IPS DF 6.9 (cell line): ENCODE results near the gene GRID2IP.

Source experiments
- DNase-seq: peaks from one replicate; pipeline ENCODE4 v3.0.0-alpha.2; 2013; ENCODE audit warnings: low read depth, low spot score
- H3K27ac ChIP-seq: one replicate; pipeline ENCODE4 v1.5.1; 2013; ENCODE audit warnings: low read length, control low read depth
- H3K27me3 ChIP-seq: 2 replicates; pipeline ENCODE4 v1.6.1; 2013; ENCODE audit warnings: mild to moderate bottlenecking, low read length; ENCODE audit not compliant: control insufficient read depth, insufficient read depth
- H3K36me3 ChIP-seq: 2 replicates; pipeline ENCODE4 v1.6.1; 2013; ENCODE audit warnings: low read length; ENCODE audit not compliant: control insufficient read depth, insufficient read depth
- H3K4me1 ChIP-seq: 2 replicates; pipeline ENCODE4 v1.6.1; 2013; ENCODE audit warnings: low read length; ENCODE audit not compliant: control insufficient read depth, insufficient read depth
- H3K4me3 ChIP-seq: 2 replicates; pipeline ENCODE4 v1.5.1; 2013; ENCODE audit warnings: mild to moderate bottlenecking, low read length
- H3K9me3 ChIP-seq: 2 replicates; pipeline ENCODE4 v1.6.1; 2013; ENCODE audit warnings: low read length, inconsistent platforms; ENCODE audit not compliant: control insufficient read depth, insufficient read depth
- WGBS: extraction: QIAGEN DNeasy Blood & Tissue Kit; methylation state at CpG from one replicate; pipeline ENCODE4 v1.1.7; 2013; ENCODE audit warnings: mixed read lengths, missing lambda C conversion rate; ENCODE audit not compliant: insufficient read length, insufficient coverage; 5-methylcytosine and 5-hydroxymethylcytosine counted together

GRID2IP gene

GRCh38 chr7:6536262-6537260 is 14.7 kb downstream of the GRID2IP start:
- Histone ChIP-seq H3K27ac (no peak overlapping the region), H3K36me3 (no peaks in the 10 kb centered on the region), H3K27me3 (peaks cover 10% of the 10 kb centered on the region), H3K4me3 (peak overlapping the region; percentile 60; the same call in 1 of the 2 replicates), H3K9me3 (no peaks in the 10 kb centered on the region), H3K4me1 (peaks cover 1% of the 10 kb centered on the region; the same call in 1 of the 2 replicates)
- DNase-seq = no peak
- WGBS = no CpG with 5 or more reads among the region's 56 CpGs

GRCh38 chr7:6533893-6534495 is 17.3 kb downstream of the GRID2IP start:
- H3K4me1 ChIP-seq = peaks cover 2% of the 10 kb centered on the region; the same call in 1 of the 2 replicates
- H3K27ac ChIP-seq = no peak overlapping the region
- no peaks in the 10 kb centered on the region for H3K9me3 ChIP-seq
- DNase-seq = no peak
- peaks cover 18% of the 10 kb centered on the region for H3K27me3 ChIP-seq
- no peaks in the 10 kb centered on the region for H3K36me3 ChIP-seq
- no CpG with 5 or more reads among the region's 12 CpGs for WGBS
- H3K4me3 ChIP-seq = no peak overlapping the region

GRCh38 chr7:6532516-6532915 is 18.7 kb downstream of the GRID2IP start:
- peaks cover 18% of the 10 kb centered on the region for H3K27me3 ChIP-seq
- peaks cover 2% of the 10 kb centered on the region; the same call in 1 of the 2 replicates for H3K4me1 ChIP-seq
- no peaks in the 10 kb centered on the region for H3K36me3 ChIP-seq
- H3K4me3 ChIP-seq = no peak overlapping the region
- H3K9me3 ChIP-seq = no peaks in the 10 kb centered on the region
- no peak overlapping the region for H3K27ac ChIP-seq
- no CpG with 5 or more reads among the region's 7 CpGs for WGBS
- DNase-seq = no peak

- Histone ChIP-seq H3K36me3 (no peaks in the 10 kb centered on the region), H3K4me3 (peak overlapping the region; percentile 87; the same call in 1 of the 2 replicates), H3K27ac (no peak overlapping the region), H3K4me1 (peaks cover 5% of the 10 kb centered on the region), H3K27me3 (peaks cover 25% of the 10 kb centered on the region), H3K9me3 (no peaks in the 10 kb centered on the region)
- DNase-seq = no peak
- WGBS = no CpG with 5 or more reads among the region's 19 CpGs
Measured at GRCh38 chr7:6531492-6532279, 19.6 kb downstream of the GRID2IP start.

GRCh38 chr7:6530626-6531491 is 20.4 kb downstream of the GRID2IP start:
- Histone ChIP-seq H3K4me1 (peaks cover 5% of the 10 kb centered on the region), H3K27me3 (peaks cover 25% of the 10 kb centered on the region)
- no CpG with 5 or more reads among the region's 74 CpGs for WGBS

GRCh38 chr7:6529643-6530042 is 21.6 kb downstream of the GRID2IP start:
- Histone ChIP-seq H3K27ac (no peak overlapping the region), H3K4me3 (no peak overlapping the region), H3K4me1 (peaks cover 5% of the 10 kb centered on the region), H3K27me3 (peaks cover 25% of the 10 kb centered on the region), H3K36me3 (no peaks in the 10 kb centered on the region), H3K9me3 (no peaks in the 10 kb centered on the region)
- no CpG with 5 or more reads among the region's 6 CpGs for WGBS
- DNase-seq = no peak

More at GRCh38 chr7:6530626-6531491, 20.4 kb downstream of the GRID2IP start:
- Histone ChIP-seq H3K27ac (no peak overlapping the region), H3K36me3 (no peaks in the 10 kb centered on the region), H3K9me3 (no peaks in the 10 kb centered on the region), H3K4me3 (peak overlapping the region; percentile 87)
- DNase-seq = no peak

- H3K9me3 ChIP-seq = no peaks in the 10 kb centered on the region
- H3K27ac ChIP-seq = no peak overlapping the region
- H3K36me3 ChIP-seq = no peaks in the 10 kb centered on the region
- no peak for DNase-seq
- H3K4me1 ChIP-seq = peaks cover 5% of the 10 kb centered on the region
- WGBS = no CpG with 5 or more reads among the region's 13 CpGs
- H3K4me3 ChIP-seq = no peak overlapping the region
- peaks cover 25% of the 10 kb centered on the region for H3K27me3 ChIP-seq
Measured at GRCh38 chr7:6528401-6529130, 22.7 kb downstream of the GRID2IP start.

- Histone ChIP-seq H3K36me3 (no peaks in the 10 kb centered on the region), H3K27ac (no peak overlapping the region), H3K9me3 (no peaks in the 10 kb centered on the region), H3K4me1 (peaks cover 5% of the 10 kb centered on the region), H3K4me3 (peak overlapping the region; percentile 31; the same call in 1 of the 2 replicates), H3K27me3 (peaks cover 17% of the 10 kb centered on the region; the same call in 1 of the 2 replicates)
- WGBS = no CpG with 5 or more reads among the region's 12 CpGs
- DNase-seq = no peak
Measured at GRCh38 chr7:6526997-6527378, 24.3 kb downstream of the GRID2IP start.
